Osteoblast (primary cell): Measurements from ENCODE around the gene KCTD10. TPM values are rescaled to one million over a fixed set of nuclear protein-coding genes. Genes with fewer than 3 reads are reported as not detected.

Experiments
- DNase-seq: peaks from one replicate; pipeline ENCODE4 v3.0.0; 2011; ENCODE audit warnings: low spot score, mixed read lengths; ENCODE audit not compliant: insufficient read length; ENCODE audit errors: missing footprints
- H2AFZ ChIP-seq: 2 replicates; pipeline ENCODE4 v1.6.0; 2011; ENCODE audit warnings: mild to moderate bottlenecking, low read length
- H3K27ac ChIP-seq: 2 replicates; pipeline ENCODE4 v1.5.1; 2011; ENCODE audit warnings: mild to moderate bottlenecking, low read depth, low read length, moderate library complexity
- H3K27me3 ChIP-seq: 2 replicates; pipeline ENCODE4 v1.6.0; 2012; ENCODE audit warnings: mild to moderate bottlenecking, control low read depth, inconsistent platforms, low read length, moderate library complexity; ENCODE audit not compliant: insufficient read depth
- H3K36me3 ChIP-seq: 2 replicates; pipeline ENCODE4 v1.5.1; 2011; ENCODE audit warnings: mild to moderate bottlenecking, low read length, control low read depth, moderate library complexity; ENCODE audit not compliant: insufficient read depth
- H3K4me1 ChIP-seq: 2 replicates; pipeline ENCODE4 v1.5.1; 2011; ENCODE audit warnings: mild to moderate bottlenecking, low read length, control low read depth, moderate library complexity; ENCODE audit not compliant: insufficient read depth
- H3K4me2 ChIP-seq: 2 replicates; pipeline ENCODE4 v1.6.0; 2011; ENCODE audit warnings: mild to moderate bottlenecking, low read length; ENCODE audit not compliant: insufficient read depth
- H3K4me3 ChIP-seq: fragments of 200-600 bp; sonication (generic); 3 replicates; pipeline ENCODE4 v1.5.1; 2012; ENCODE audit warnings: mild to moderate bottlenecking, low read length, inconsistent platforms; ENCODE audit not compliant: insufficient read depth
- H3K79me2 ChIP-seq: 2 replicates; pipeline ENCODE4 v1.6.0; 2012; ENCODE audit warnings: mild to moderate bottlenecking, low read length, control low read depth, inconsistent platforms; ENCODE audit not compliant: insufficient read depth
- H3K9me3 ChIP-seq: 2 replicates; pipeline ENCODE4 v1.5.1; 2011; ENCODE audit warnings: low read depth, low read length, control low read depth
- H4K20me1 ChIP-seq: 2 replicates; pipeline ENCODE4 v1.6.0; 2012; ENCODE audit warnings: mild to moderate bottlenecking, low read length, control low read depth; ENCODE audit not compliant: insufficient read depth
- total RNA-seq: library from RNA; depleted of rRNA; stranded (reverse); fragments of >200 nt; gene quantifications from 2 replicates; pipeline ENCODE4 v1.2.3, GENCODE V29; 2012
- TF ChIP-seq, protein P1 (sequence below): IDR thresholded peaks from 2 replicates; pipeline ENCODE4 v1.5.1; 2011; ENCODE audit warnings: mild to moderate bottlenecking, low read depth, low read length, moderate library complexity; ENCODE audit errors: extremely low read depth

KCTD10 gene
- total RNA-seq, 1 donor, result 102 TPM

DNA sequence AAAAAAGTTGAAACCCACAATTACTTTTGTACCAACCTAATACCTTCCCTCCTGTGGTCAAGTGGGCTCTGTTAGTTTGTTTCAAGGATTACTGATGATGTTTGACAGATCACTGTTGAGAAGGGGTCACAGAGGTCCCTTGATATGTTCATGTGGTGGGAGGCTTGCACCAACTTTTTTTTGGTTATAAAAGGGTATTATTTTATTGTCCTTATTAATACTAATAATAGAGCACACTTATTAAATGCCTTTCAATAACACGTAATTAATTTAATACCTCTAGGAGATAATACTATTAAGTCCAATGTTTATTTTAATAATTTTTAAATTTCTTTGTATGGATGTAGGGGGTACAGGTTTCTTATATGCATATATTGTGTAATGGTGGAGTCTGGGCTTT, 4.8 kb upstream of the KCTD10 start:
- Histone ChIP-seq H3K4me1 (peaks cover 13% of the 10 kb centered on the region), H3K36me3 (peaks cover 41% of the 10 kb centered on the region), H3K27ac (no peak overlapping the region), H3K9me3 (no peaks in the 10 kb centered on the region), H4K20me1 (no peaks in the 10 kb centered on the region), H2AFZ (no peak overlapping the region), H3K4me3 (no peak overlapping the region), H3K27me3 (no peaks in the 10 kb centered on the region), H3K79me2 (peaks cover 44% of the 10 kb centered on the region), H3K4me2 (no peak overlapping the region)
- no peak for DNase-seq
- TF ChIP-seq, protein P1, sequence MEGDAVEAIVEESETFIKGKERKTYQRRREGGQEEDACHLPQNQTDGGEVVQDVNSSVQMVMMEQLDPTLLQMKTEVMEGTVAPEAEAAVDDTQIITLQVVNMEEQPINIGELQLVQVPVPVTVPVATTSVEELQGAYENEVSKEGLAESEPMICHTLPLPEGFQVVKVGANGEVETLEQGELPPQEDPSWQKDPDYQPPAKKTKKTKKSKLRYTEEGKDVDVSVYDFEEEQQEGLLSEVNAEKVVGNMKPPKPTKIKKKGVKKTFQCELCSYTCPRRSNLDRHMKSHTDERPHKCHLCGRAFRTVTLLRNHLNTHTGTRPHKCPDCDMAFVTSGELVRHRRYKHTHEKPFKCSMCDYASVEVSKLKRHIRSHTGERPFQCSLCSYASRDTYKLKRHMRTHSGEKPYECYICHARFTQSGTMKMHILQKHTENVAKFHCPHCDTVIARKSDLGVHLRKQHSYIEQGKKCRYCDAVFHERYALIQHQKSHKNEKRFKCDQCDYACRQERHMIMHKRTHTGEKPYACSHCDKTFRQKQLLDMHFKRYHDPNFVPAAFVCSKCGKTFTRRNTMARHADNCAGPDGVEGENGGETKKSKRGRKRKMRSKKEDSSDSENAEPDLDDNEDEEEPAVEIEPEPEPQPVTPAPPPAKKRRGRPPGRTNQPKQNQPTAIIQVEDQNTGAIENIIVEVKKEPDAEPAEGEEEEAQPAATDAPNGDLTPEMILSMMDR, result no peak

DNA sequence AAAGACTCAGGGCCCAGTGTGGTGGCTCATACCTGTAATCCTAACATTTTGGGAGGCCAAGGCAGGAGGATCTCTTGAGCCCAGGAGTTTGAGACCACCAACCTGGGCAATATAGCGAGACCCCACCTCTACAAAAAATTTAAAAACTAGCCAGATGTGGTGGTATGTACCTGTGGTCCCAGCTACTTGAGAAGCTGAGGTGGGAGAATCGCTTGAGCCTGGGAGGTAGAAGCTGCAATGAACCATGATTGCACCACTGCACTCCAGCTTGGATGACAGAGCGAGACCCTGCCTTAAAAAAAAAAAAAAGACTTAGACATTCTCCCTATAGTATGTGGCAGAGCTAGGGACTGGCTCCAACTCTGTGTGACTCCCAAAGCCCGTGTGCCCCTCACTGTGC, 3.3 kb upstream of the KCTD10 start:
- no peak overlapping the region for H3K27ac ChIP-seq
- H3K27me3 ChIP-seq, result no peaks in the 10 kb centered on the region
- peaks cover 59% of the 10 kb centered on the region for H3K79me2 ChIP-seq
- no peak overlapping the region for H2AFZ ChIP-seq
- peaks cover 26% of the 10 kb centered on the region for H3K4me1 ChIP-seq
- H4K20me1 ChIP-seq, result peaks cover 11% of the 10 kb centered on the region
- H3K4me2 ChIP-seq, result no peak overlapping the region
- H3K9me3 ChIP-seq, result no peaks in the 10 kb centered on the region
- no peak for DNase-seq
- TF ChIP-seq, protein P1, result no peak
- H3K36me3 ChIP-seq, result peaks cover 26% of the 10 kb centered on the region
- no peak overlapping the region for H3K4me3 ChIP-seq

- no peaks in the 10 kb centered on the region for H3K27me3 ChIP-seq
- no peak overlapping the region for H3K4me3 ChIP-seq
- no peak for DNase-seq
- H3K4me2 ChIP-seq, result no peak overlapping the region
- H3K27ac ChIP-seq, result no peak overlapping the region
- H2AFZ ChIP-seq, result no peak overlapping the region
- H4K20me1 ChIP-seq, result peaks cover 15% of the 10 kb centered on the region
- TF ChIP-seq, protein P1, result no peak
- H3K9me3 ChIP-seq, result no peaks in the 10 kb centered on the region
- H3K79me2 ChIP-seq, result peaks cover 65% of the 10 kb centered on the region
- H3K4me1 ChIP-seq, result peaks cover 32% of the 10 kb centered on the region
- peaks cover 20% of the 10 kb centered on the region for H3K36me3 ChIP-seq
These were observed 2.7 kb upstream of the KCTD10 start for GRCh38 chr12:109479761-109480160.

GRCh38 chr12:109477963-109478315, 839 bp upstream of the KCTD10 start:
- Histone ChIP-seq H3K27me3 (no peaks in the 10 kb centered on the region), H2AFZ (peak overlapping the region; percentile 98), H4K20me1 (peaks cover 24% of the 10 kb centered on the region), H3K4me2 (peak overlapping the region; percentile 99), H3K36me3 (peaks cover 13% of the 10 kb centered on the region), H3K4me3 (peak overlapping the region; percentile 99), H3K4me1 (peaks cover 38% of the 10 kb centered on the region), H3K9me3 (no peaks in the 10 kb centered on the region), H3K27ac (peak overlapping the region; percentile 99), H3K79me2 (peaks cover 84% of the 10 kb centered on the region)
- TF ChIP-seq, protein P1, result no peak
- no peak for DNase-seq
